Brain microvascular endothelial cell (primary cell): Measurements from ENCODE around the gene HM13.
"Not testable (repeated sequence)": the region's sequence is repeated elsewhere in the genome, so short reads cannot be mapped to it uniquely, and the experiment has no call there.

Experiments used
- DNase-seq: peaks from one replicate; pipeline ENCODE4 v3.0.0-alpha.2; 2020
- H3K27ac ChIP-seq: fragments of 250-450 bp; sonication (Bioruptor Pico); 2 replicates; pipeline ENCODE4 v1.5.1; 2020; ENCODE audit warnings: mild to moderate bottlenecking, moderate library complexity
- H3K27me3 ChIP-seq: fragments of 250-450 bp; sonication (Bioruptor Pico); replicated peaks from 2 replicates; pipeline ENCODE4 v1.5.1; 2020; ENCODE audit warnings: mild to moderate bottlenecking
- H3K36me3 ChIP-seq: fragments of 250-450 bp; sonication (Bioruptor Pico); replicated peaks from 2 replicates; pipeline ENCODE4 v1.5.1; 2020; ENCODE audit warnings: mild to moderate bottlenecking
- H3K4me3 ChIP-seq: 2 replicates; pipeline ENCODE4 v1.5.1; 2011; ENCODE audit warnings: low read depth, mild to moderate bottlenecking, control low read depth, low read length, moderate library complexity
- in situ Hi-C: cut with HindIII; loops from 2 replicates; pipeline ENCODE4 v1.10.0; 2017; ENCODE audit warnings: low sequenced_read_pairs, low pct_ligation_motif_present
- TF ChIP-seq, protein P1 (sequence below): IDR thresholded peaks from 2 replicates; pipeline ENCODE4 v1.5.1; 2011; ENCODE audit warnings: low read depth, mild to moderate bottlenecking, moderate library complexity, low read length, control low read depth, inconsistent platforms; ENCODE audit errors: missing control alignments

HM13 gene

GRCh38 chr20:31542963-31543362 is 28.7 kb downstream of the HM13 start:
- DNase-seq: no peak
- no peak overlapping the region for H3K27ac ChIP-seq
- TF ChIP-seq, protein P1, sequence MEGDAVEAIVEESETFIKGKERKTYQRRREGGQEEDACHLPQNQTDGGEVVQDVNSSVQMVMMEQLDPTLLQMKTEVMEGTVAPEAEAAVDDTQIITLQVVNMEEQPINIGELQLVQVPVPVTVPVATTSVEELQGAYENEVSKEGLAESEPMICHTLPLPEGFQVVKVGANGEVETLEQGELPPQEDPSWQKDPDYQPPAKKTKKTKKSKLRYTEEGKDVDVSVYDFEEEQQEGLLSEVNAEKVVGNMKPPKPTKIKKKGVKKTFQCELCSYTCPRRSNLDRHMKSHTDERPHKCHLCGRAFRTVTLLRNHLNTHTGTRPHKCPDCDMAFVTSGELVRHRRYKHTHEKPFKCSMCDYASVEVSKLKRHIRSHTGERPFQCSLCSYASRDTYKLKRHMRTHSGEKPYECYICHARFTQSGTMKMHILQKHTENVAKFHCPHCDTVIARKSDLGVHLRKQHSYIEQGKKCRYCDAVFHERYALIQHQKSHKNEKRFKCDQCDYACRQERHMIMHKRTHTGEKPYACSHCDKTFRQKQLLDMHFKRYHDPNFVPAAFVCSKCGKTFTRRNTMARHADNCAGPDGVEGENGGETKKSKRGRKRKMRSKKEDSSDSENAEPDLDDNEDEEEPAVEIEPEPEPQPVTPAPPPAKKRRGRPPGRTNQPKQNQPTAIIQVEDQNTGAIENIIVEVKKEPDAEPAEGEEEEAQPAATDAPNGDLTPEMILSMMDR: no peak
- no peaks in the 10 kb centered on the region for H3K27me3 ChIP-seq
- H3K4me3 ChIP-seq: no peak overlapping the region
- peaks cover 49% of the 10 kb centered on the region for H3K36me3 ChIP-seq
- in situ Hi-C loops: no loop called here

- in situ Hi-C loops: no loop called here
- Histone ChIP-seq H3K4me3 (no peak overlapping the region), H3K27me3 (no peaks in the 10 kb centered on the region), H3K36me3 (peaks cover 49% of the 10 kb centered on the region), H3K27ac (peak overlapping the region; percentile 74)
- DNase-seq: peak; percentile 89
- TF ChIP-seq, protein P1: no peak
Observed at GRCh38 chr20:31543966-31544598, 29.8 kb downstream of the HM13 start.

GRCh38 chr20:31544600-31544999 is 30.4 kb downstream of the HM13 start:
- in situ Hi-C loops: no loop called here
- H3K27ac ChIP-seq: peak overlapping the region; percentile 74

GRCh38 chr20:31545621-31546040 is 31.4 kb downstream of the HM13 start:
- H3K27ac ChIP-seq, H3K27me3 ChIP-seq, in situ Hi-C loops, DNase-seq, H3K4me3 ChIP-seq: not testable (repeated sequence)
- H3K36me3 ChIP-seq: peaks cover 49% of the 10 kb centered on the region

More at GRCh38 chr20:31544600-31544999, 30.4 kb downstream of the HM13 start:
- Histone ChIP-seq H3K27me3 (no peaks in the 10 kb centered on the region), H3K4me3 (no peak overlapping the region), H3K36me3 (peaks cover 49% of the 10 kb centered on the region)
- TF ChIP-seq, protein P1: no peak
- DNase-seq: no peak

DNA sequence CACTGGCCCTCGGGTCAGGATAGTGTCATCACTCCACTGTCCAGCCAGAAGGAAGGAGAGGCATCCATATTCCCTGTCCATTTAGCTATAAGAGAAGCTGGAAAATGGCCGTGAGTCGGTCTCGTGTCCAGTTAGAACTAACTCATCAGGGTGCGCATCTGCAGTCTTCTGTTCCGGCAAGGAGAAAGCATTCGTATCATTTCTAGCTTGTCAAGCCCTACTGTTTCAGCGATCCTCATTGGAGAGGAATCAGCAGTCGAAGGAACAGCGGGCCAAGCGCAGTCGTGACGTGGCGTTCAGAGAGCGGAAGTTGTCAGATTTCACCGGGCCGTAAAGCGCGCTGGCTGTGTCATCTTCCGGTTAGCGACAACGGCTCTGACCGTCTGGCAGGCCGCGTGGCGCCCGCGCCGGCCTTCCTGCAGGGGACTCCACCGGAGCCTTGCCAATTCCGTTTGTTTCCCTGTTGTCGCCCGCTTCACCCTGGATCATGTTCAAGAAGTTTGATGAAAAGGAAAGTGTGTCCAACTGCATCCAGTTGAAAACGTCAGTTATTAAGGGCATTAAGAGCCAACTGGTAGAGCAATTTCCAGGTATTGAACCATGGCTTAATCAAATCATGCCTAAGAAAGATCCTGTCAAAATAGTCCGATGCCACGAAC is 32.9 kb downstream of the HM13 start:
- in situ Hi-C loops: no loop called here
- DNase-seq: peak; percentile 86
- TF ChIP-seq, protein P1: peak; percentile 36
- no peaks in the 10 kb centered on the region for H3K27me3 ChIP-seq
- H3K27ac ChIP-seq: peak overlapping the region; percentile 84
- peaks cover 59% of the 10 kb centered on the region for H3K36me3 ChIP-seq
- H3K4me3 ChIP-seq: peak overlapping the region; percentile 55

DNA sequence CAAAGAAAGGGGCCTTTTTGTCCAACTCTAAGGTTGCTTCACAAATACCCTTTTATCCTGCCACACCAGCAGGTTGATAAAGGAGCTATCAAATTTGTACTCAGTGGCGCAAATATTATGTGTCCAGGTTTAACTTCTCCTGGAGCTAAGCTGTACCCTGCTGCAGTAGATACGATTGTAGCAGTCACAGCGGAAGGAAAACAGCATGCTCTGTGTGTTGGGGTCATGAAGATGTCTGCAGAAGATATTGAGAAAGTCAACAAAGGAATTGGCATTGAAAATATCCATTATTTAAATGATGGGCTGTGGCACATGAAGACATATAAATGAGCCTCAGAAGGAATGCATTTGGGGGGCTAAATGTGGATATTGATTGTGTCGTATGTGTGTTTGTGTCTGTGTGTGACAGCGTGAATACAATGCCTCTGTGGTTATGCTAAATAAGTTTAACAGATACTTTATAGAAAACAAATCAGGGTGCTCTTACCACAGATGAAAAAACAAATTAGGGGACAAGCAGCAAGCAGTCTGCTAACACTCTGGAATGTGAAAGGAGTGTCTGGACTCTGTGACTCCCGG is 33.6 kb downstream of the HM13 start:
- TF ChIP-seq, protein P1: no peak
- no peak for DNase-seq
- in situ Hi-C loops: no loop called here
- peaks cover 64% of the 10 kb centered on the region for H3K36me3 ChIP-seq
- H3K27ac ChIP-seq: peak overlapping the region; percentile 84
- no peaks in the 10 kb centered on the region for H3K27me3 ChIP-seq
- peak overlapping the region; percentile 55 for H3K4me3 ChIP-seq
